ENCODE measurements around the gene COPS9. TPM values are rescaled to one million over a fixed set of nuclear protein-coding genes. Genes with fewer than 3 reads are reported as not detected.

The COPS9 gene
- total RNA-seq, 4 donors from 2014 or later: 179 to 254 (median 197) TPM

DNA sequence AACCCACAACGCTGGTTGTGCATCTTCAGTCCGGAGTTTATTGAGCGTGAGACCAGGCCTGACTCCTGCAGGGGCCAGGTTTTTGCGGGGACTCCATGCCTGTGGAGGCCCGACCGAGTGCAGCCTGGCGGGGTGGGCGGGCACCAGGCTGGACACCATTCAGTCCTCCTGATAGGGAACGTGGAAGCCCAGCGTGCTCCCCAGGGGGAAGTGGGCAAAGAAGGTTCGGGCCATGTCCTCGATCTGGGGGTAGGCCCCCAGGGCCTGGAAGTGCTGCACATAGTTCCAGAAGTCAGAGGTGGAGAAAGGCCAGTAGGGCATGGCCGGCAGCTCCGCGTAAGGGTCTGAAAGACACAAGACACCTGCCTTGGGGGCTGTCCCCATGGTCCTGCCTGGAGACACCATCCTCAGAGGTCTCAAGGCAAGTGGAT is 2.9 kb upstream of the COPS9 start:
- Histone ChIP-seq H3K27ac (replicated peaks in 1 of 4) (no peak overlapping the region), H3K27me3 (peaks cover 0 to 20% (median 0%) of the 10 kb centered on the region in 4 donors), H3K9me3 (no peaks in the 10 kb centered on the region), H3K4me1 (peaks cover 16 to 33% (median 30%) of the 10 kb centered on the region in 4 donors), H3K4me3 (no peak overlapping the region), H3K36me3 (peaks cover 0 to under 1% (median 0%) of the 10 kb centered on the region in 4 donors)
- intact Hi-C loops (cut with DNase I): no loop called here
- TF ChIP-seq POLR2AphosphoS5 (IDR thresholded peaks at IDR 0.05) (no peak), EP300 (IDR thresholded peaks at IDR 0.05) (no peak), POLR2A (IDR thresholded peaks at IDR 0.05; ENCODE audit: low read depth) (no peak)
- TF ChIP-seq, protein P1, sequence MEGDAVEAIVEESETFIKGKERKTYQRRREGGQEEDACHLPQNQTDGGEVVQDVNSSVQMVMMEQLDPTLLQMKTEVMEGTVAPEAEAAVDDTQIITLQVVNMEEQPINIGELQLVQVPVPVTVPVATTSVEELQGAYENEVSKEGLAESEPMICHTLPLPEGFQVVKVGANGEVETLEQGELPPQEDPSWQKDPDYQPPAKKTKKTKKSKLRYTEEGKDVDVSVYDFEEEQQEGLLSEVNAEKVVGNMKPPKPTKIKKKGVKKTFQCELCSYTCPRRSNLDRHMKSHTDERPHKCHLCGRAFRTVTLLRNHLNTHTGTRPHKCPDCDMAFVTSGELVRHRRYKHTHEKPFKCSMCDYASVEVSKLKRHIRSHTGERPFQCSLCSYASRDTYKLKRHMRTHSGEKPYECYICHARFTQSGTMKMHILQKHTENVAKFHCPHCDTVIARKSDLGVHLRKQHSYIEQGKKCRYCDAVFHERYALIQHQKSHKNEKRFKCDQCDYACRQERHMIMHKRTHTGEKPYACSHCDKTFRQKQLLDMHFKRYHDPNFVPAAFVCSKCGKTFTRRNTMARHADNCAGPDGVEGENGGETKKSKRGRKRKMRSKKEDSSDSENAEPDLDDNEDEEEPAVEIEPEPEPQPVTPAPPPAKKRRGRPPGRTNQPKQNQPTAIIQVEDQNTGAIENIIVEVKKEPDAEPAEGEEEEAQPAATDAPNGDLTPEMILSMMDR (IDR thresholded peaks at IDR 0.05): no peak
- DNase-seq (ENCODE audit: extremely low spot score): no peak
- WGBS: 97% methylated on average over 11 of the region's 15 CpGs

DNA sequence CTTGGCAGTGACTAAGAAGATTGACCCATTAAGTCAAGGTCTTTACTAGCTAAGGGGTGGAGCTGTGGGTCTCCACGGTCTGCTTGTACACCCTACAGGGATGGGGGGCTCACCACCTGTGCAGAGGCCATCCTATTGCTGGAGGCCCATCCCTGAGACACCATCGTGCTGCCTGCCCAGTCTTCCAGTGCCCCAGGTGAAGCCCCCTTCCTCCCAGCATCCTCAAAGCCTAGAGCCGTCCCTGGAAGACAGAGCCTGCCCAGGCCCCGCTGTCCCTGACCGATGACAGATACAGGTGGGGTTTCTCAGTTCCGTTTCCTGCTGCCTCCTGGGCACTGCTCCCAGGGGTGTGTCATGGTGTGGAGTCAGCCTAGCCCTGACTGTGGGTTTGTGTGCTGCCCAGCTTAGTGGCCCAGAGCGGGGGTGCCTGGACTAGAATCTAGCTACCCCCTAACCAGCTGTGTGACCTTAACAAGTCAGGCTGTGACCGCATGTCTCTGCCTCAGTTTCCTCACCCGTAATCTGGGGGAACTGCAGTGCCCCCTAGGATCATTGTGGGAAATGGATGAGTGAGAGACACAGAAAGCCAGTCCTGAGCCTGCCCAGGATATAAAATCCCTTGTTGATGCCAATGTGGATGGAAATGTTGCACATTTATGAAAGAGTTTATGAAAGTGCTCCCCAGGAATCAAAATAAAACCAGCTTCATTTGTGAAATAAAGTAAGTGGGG is 2.3 kb upstream of the COPS9 start:
- Histone ChIP-seq H3K4me3 (no peak overlapping the region), H3K36me3 (peaks cover 2 to 6% (median 4%) of the 10 kb centered on the region in 4 donors), H3K27ac (replicated peaks in 1 of 4) (no peak overlapping the region), H3K9me3 (no peaks in the 10 kb centered on the region), H3K4me1 (peaks cover 16 to 29% (median 24%) of the 10 kb centered on the region in 4 donors), H3K27me3 (peaks cover 0 to 15% (median 0%) of the 10 kb centered on the region in 4 donors)
- WGBS: 69% methylated on average over 9 of the region's 9 CpGs
- intact Hi-C loops (cut with DNase I): no loop called here
- no peak for DNase-seq (ENCODE audit: extremely low spot score)
- TF ChIP-seq EP300 (IDR thresholded peaks at IDR 0.05): no peak
- TF ChIP-seq, protein P1 (IDR thresholded peaks at IDR 0.05): no peak
- no peak for TF ChIP-seq POLR2AphosphoS5 (IDR thresholded peaks at IDR 0.05)
- TF ChIP-seq POLR2A (IDR thresholded peaks at IDR 0.05; ENCODE audit: low read depth): no peak

DNA sequence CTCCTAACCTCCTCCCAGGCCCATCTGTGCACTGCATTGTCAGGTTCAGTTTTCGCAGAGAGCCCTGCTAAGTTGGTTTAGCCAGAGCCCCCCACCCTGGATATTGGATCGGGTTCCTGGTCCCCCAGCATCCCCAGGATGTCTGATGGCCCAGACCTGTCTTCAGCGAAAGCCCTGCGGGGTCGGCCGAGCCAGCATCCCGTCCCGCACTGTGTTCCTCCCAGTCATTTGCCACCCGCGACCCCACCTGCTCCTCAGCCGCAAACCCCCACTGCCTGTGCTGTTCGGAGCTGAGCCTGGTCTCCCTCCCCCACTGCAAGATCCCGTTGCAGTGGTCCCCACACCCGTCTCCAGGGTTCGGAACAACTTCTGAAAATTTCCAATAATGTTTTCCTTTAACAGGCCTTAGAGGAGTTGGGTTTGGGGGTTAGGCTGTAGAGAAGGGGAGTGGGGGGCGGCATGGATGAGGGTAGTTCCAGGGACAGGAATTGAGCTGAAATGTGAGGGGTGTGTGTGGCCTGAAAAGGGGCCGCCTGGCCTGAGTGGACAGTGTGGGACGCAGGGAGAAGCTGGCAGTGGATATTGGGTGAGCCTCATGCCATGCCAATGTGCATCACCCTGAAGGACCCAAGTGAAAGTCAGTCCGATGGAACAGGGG is 1.6 kb upstream of the COPS9 start:
- DNase-seq (ENCODE audit: extremely low spot score): no peak
- Histone ChIP-seq H3K4me1 (peaks cover 16 to 28% (median 23%) of the 10 kb centered on the region in 4 donors), H3K27me3 (peaks cover 0 to 8% (median 0%) of the 10 kb centered on the region in 4 donors), H3K27ac (replicated peaks in 1 of 4) (no peak overlapping the region), H3K36me3 (peaks cover 9 to 13% (median 11%) of the 10 kb centered on the region in 4 donors), H3K4me3 (no peak overlapping the region), H3K9me3 (no peaks in the 10 kb centered on the region)
- 88% methylated on average over 18 of the region's 19 CpGs for WGBS
- intact Hi-C loops (cut with DNase I): no loop called here
- no peak for TF ChIP-seq POLR2A (IDR thresholded peaks at IDR 0.05; ENCODE audit: low read depth)
- no peak for TF ChIP-seq POLR2AphosphoS5 (IDR thresholded peaks at IDR 0.05)
- TF ChIP-seq, protein P1 (IDR thresholded peaks at IDR 0.05): no peak
- no peak for TF ChIP-seq EP300 (IDR thresholded peaks at IDR 0.05)

DNA sequence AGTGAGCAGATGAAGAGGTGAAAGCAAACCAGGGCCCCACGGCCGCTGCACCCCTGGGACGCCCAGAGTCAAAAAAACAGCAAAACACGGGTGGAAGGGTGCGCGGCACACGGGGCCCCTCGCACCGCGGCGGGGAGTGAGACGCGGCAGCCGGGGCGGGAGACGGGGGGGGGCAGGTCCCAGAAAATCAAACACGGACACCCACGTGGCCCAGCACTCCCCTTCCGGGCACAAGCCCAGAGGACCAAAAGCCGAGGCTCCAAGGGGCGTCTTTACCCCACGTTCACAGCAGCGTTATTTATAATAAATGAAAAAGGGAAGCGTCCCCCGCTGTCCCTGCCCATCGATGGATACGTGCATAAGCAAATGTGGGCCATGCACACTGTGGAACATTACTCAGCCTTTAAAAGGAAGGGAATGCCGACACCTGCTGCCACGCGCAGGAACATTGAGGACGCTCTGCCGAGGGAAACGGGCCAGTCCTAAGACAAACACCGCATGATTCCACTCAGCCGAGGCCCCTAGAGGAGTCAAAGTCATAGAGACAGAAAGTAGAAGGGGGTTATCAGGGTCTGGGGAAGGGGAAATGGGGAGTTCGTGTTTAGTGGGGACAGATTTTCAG is 677 bp upstream of the COPS9 start:
- Histone ChIP-seq H3K27me3 (peaks cover 0 to under 1% (median 0%) of the 10 kb centered on the region in 4 donors), H3K36me3 (peaks cover 19 to 23% (median 20%) of the 10 kb centered on the region in 4 donors), H3K4me1 (peaks cover 16 to 28% (median 23%) of the 10 kb centered on the region in 4 donors), H3K27ac (replicated peaks in 1 of 4) (peak overlapping the region; percentile 74 to 83 (median 80)), H3K9me3 (no peaks in the 10 kb centered on the region), H3K4me3 (peak overlapping the region; percentile 82 to 97 (median 93))
- TF ChIP-seq, protein P1 (IDR thresholded peaks at IDR 0.05): no peak
- TF ChIP-seq EP300 (IDR thresholded peaks at IDR 0.05) (no peak), POLR2A (IDR thresholded peaks at IDR 0.05; ENCODE audit: low read depth) (no peak), POLR2AphosphoS5 (IDR thresholded peaks at IDR 0.05) (no peak)
- WGBS: 43% methylated on average over 26 of the region's 36 CpGs
- intact Hi-C loops (cut with DNase I): no loop called here
- no peak for DNase-seq (ENCODE audit: extremely low spot score)

All from esophagus muscularis mucosa (tissue), 4 donors.